Activated gamma-delta T cell treated with anti-CD3 and anti-CD28 coated beads, Interleukin-2, amount 50 U/mL, for 16 hours (primary cell): ENCODE data around the gene TACR1.
"Not testable (repeated sequence)": the region's sequence is repeated elsewhere in the genome, so short reads cannot be mapped to it uniquely, and the experiment has no call there.

Experiments used
- DNase-seq: peaks from one replicate; pipeline ENCODE4 v3.0.0-alpha.2; 2020; ENCODE audit warnings: low read depth

The TACR1 gene

GRCh38 chr2:75199428-75200011 lies at the start of gene TACR1:
TSS of gene TACR1 (minus strand) at chr2:75199520. CDS start at chr2:75198934, 586 bp downstream.
- no peak for DNase-seq

GRCh38 chr2:75248581-75248980 lies 49.3 kb upstream of the TACR1 start:
- DNase-seq, result not testable (repeated sequence)

- DNase-seq, result no peak
Measured at GRCh38 chr2:75246441-75247167, 47.3 kb upstream of the TACR1 start.

- no peak for DNase-seq
Measured at GRCh38 chr2:75243219-75243618, 43.9 kb upstream of the TACR1 start.

GRCh38 chr2:75241696-75242095 lies 42.4 kb upstream of the TACR1 start:
- no peak for DNase-seq

GRCh38 chr2:75238670-75239330 lies 39.5 kb upstream of the TACR1 start:
- DNase-seq, result no peak

- no peak for DNase-seq
Measured at GRCh38 chr2:75237296-75237695, 38.0 kb upstream of the TACR1 start.

- no peak for DNase-seq
Measured at GRCh38 chr2:75233965-75234364, 34.6 kb upstream of the TACR1 start.

- DNase-seq, result no peak
Measured at GRCh38 chr2:75226617-75227016, 27.3 kb upstream of the TACR1 start.

- DNase-seq, result no peak
Measured at GRCh38 chr2:75226099-75226498, 26.8 kb upstream of the TACR1 start.

GRCh38 chr2:75224636-75225094 lies 25.3 kb upstream of the TACR1 start:
- DNase-seq, result no peak

GRCh38 chr2:75222527-75222926 lies 23.2 kb upstream of the TACR1 start:
- no peak for DNase-seq

- DNase-seq, result no peak
Measured at GRCh38 chr2:75221862-75222261, 22.5 kb upstream of the TACR1 start.

GRCh38 chr2:75219213-75219612 lies 19.9 kb upstream of the TACR1 start:
- DNase-seq, result not testable (repeated sequence)

GRCh38 chr2:75211266-75211770 lies 12.0 kb upstream of the TACR1 start:
- DNase-seq, result no peak

- DNase-seq, result no peak
Measured at GRCh38 chr2:75210409-75210808, 11.1 kb upstream of the TACR1 start.

- DNase-seq, result no peak
Measured at GRCh38 chr2:75208738-75209137, 9.4 kb upstream of the TACR1 start.

- no peak for DNase-seq
Measured at GRCh38 chr2:75204833-75205232, 5.5 kb upstream of the TACR1 start.

- no peak for DNase-seq
Measured at GRCh38 chr2:75202359-75202758, 3.0 kb upstream of the TACR1 start.

GRCh38 chr2:75200140-75201096 lies 1.1 kb upstream of the TACR1 start:
- DNase-seq, result no peak

- DNase-seq, result no peak
Measured at GRCh38 chr2:75195076-75195691, 4.1 kb downstream of the TACR1 start.
